ENCODE results near the gene SEMA5A. TPM values are rescaled to one million over a fixed set of nuclear protein-coding genes. Genes with fewer than 3 reads are reported as not detected.

The SEMA5A gene
- total and polyA plus RNA-seq, 8 donors = 18.2 to 29.5 (median 20.8) TPM

DNA sequence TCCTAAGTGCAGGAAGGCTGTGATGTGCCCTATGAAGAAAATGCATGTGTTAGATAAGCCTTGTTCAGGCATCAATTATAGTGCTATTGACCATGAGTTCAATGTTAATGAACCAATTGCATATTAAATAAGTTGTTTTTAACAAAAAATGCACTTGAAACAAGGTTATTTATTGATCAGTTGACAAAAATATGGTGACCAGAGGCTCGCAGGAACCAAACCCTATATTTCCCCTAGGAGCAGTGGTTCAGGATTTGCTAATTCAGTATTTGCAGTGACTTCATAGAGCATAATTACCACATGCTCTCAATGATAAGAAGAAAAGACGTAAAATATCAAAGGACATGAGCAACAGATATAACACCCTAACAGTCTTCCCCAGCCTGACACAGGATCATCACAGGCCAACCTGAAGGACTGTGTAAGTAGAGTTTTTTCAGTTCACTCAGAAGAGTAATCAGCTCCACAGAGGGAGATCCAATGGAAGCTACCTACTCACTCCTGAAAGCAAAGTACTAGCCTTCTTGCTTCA, 92.3 kb downstream of the SEMA5A start:
- intact Hi-C loops (cut with DNase I) = no loop called here
- Histone ChIP-seq H3K27me3 (no peaks in the 10 kb centered on the region), H3K4me3 (no peak overlapping the region), H3K27ac (no peak overlapping the region), H3K4me1 (no peaks in the 10 kb centered on the region), H3K36me3 (no peaks in the 10 kb centered on the region), H3K9me3 (no peaks in the 10 kb centered on the region)
- TF ChIP-seq, protein P1, sequence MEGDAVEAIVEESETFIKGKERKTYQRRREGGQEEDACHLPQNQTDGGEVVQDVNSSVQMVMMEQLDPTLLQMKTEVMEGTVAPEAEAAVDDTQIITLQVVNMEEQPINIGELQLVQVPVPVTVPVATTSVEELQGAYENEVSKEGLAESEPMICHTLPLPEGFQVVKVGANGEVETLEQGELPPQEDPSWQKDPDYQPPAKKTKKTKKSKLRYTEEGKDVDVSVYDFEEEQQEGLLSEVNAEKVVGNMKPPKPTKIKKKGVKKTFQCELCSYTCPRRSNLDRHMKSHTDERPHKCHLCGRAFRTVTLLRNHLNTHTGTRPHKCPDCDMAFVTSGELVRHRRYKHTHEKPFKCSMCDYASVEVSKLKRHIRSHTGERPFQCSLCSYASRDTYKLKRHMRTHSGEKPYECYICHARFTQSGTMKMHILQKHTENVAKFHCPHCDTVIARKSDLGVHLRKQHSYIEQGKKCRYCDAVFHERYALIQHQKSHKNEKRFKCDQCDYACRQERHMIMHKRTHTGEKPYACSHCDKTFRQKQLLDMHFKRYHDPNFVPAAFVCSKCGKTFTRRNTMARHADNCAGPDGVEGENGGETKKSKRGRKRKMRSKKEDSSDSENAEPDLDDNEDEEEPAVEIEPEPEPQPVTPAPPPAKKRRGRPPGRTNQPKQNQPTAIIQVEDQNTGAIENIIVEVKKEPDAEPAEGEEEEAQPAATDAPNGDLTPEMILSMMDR (IDR thresholded peaks at IDR 0.05) = no peak
- DNase-seq = no peak
- no peak for ATAC-seq

DNA sequence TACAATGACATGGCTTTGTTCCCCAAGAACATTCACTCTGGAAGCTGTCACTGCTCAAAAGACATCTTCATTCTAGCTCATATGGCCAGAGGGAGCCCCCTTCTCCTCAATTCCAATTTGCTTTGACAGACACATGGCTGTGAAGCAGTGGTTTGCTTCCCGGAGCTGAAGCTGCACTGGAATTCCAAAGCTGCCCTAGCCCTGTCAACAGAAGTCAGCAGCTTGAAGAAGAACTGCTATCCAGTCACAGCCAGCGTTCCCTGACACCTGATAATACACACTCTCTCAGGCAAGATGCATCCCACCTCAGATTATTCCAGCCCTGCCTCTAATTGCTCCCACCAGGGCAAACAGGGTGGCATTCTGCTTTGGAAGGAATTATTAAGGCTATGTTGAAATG, 93.7 kb downstream of the SEMA5A start:
- intact Hi-C loops (cut with DNase I) = no loop called here
- Histone ChIP-seq H3K4me1 (no peaks in the 10 kb centered on the region), H3K36me3 (no peaks in the 10 kb centered on the region), H3K27ac (no peak overlapping the region), H3K27me3 (no peaks in the 10 kb centered on the region), H3K4me3 (no peak overlapping the region), H3K9me3 (no peaks in the 10 kb centered on the region)
- ATAC-seq (no peak), DNase-seq (no peak)
- TF ChIP-seq, protein P1 (IDR thresholded peaks at IDR 0.05) = no peak

DNA sequence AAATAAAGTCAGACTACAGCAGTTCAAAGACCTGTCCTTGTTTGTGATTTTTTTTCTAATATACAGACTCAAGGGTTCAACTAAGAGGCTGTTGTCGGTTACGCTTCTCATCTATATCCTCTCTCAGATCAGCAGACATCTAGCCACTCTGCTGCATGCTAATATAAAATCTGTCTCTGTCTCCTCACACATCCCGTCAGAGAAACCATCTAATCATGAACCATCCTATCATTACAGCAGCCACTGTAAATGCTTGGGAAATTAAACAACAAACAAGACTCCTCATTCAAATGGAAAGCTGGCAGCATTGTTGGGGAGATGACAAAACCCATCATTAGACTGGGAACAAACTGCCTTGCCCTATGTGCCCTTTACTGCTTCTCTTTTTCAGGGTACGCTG, 94.8 kb downstream of the SEMA5A start:
- TF ChIP-seq, protein P1 (IDR thresholded peaks at IDR 0.05) = no peak
- H3K4me3 ChIP-seq = no peak overlapping the region
- H3K27me3 ChIP-seq = no peaks in the 10 kb centered on the region
- H3K4me1 ChIP-seq = no peaks in the 10 kb centered on the region
- ATAC-seq = no peak
- no peak for DNase-seq
- no peak overlapping the region for H3K27ac ChIP-seq
- H3K9me3 ChIP-seq = no peaks in the 10 kb centered on the region
- no peaks in the 10 kb centered on the region for H3K36me3 ChIP-seq
- intact Hi-C loops (cut with DNase I) = no loop called here

DNA sequence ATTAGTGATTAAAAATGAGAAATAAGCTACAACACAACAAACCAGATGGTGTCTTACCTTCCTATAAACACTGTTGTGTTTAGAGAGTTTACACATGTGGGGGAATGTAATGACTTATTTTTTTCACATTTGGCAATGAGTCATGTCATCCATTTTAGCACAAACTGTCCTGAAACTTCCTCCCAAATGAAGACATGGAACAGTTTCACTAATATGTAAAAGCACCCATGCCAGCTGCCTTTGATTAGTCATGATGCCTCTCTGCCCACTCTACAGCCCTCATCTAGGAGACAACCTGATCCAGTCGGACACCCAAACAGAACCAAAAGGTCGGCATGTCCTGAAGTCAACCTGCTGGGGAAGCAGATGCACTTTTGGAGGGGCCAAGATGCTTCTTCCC, 98.2 kb downstream of the SEMA5A start:
- no peaks in the 10 kb centered on the region for H3K36me3 ChIP-seq
- H3K27ac ChIP-seq = no peak overlapping the region
- no peak overlapping the region for H3K4me3 ChIP-seq
- H3K4me1 ChIP-seq = no peaks in the 10 kb centered on the region
- intact Hi-C loops (cut with DNase I) = no loop called here
- DNase-seq (no peak), ATAC-seq (no peak)
- H3K27me3 ChIP-seq = no peaks in the 10 kb centered on the region
- H3K9me3 ChIP-seq = peaks cover 0 to 13% of the 10 kb centered on the region in 2 donors
- TF ChIP-seq, protein P1 (IDR thresholded peaks at IDR 0.05) = no peak

DNA sequence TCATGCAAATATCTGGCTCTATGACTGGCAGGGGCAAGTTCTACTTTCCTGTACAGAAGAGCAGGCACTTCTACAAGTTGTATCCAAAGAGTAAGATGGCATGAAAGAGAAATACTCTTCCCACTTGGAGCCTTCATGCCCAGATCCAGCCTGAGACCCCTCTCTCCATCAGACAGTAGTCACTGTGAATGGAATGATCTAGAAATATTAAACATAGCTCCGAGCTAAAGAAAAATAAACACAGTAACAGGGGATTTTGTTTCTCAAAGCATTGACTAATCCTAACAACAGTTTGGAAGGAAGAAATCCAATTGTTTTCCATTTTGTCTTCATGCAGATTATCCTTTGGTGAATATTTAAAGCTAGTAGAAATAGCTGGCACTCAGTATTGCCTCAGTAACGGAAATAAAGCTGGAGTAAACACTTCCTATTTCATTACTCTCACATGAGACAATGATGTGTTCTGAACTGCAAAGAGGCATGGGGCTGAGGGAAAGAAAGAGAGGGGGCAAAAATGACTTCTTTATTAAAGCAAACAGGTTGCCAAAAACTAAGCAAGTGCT, 100.0 kb downstream of the SEMA5A start:
- no peak overlapping the region for H3K4me3 ChIP-seq
- no peak overlapping the region for H3K27ac ChIP-seq
- H3K9me3 ChIP-seq = peaks cover 0 to 13% of the 10 kb centered on the region in 2 donors
- DNase-seq (peak in 1 of 4 donors; percentile 50), ATAC-seq (no peak)
- TF ChIP-seq, protein P1 (IDR thresholded peaks at IDR 0.05) = no peak
- no peaks in the 10 kb centered on the region for H3K36me3 ChIP-seq
- no peaks in the 10 kb centered on the region for H3K4me1 ChIP-seq
- intact Hi-C loops (cut with DNase I) = no loop called here
- H3K27me3 ChIP-seq = no peaks in the 10 kb centered on the region
